NCI-H526 treated with DMSO at 0.1 percent for 48 hours (cell line): ENCODE data around the gene PKD2.

Experiments
- DNase-seq: peaks from one replicate; lab custom pipeline; 2025; lab: John Stamatoyannopoulos, UW

Gene PKD2

GRCh38 chr4:88027611-88028608 lies 20.5 kb downstream of the PKD2 start:
- no peak for DNase-seq

- DNase-seq = no peak
Observed at GRCh38 chr4:88028946-88029345, 21.5 kb downstream of the PKD2 start.

DNA sequence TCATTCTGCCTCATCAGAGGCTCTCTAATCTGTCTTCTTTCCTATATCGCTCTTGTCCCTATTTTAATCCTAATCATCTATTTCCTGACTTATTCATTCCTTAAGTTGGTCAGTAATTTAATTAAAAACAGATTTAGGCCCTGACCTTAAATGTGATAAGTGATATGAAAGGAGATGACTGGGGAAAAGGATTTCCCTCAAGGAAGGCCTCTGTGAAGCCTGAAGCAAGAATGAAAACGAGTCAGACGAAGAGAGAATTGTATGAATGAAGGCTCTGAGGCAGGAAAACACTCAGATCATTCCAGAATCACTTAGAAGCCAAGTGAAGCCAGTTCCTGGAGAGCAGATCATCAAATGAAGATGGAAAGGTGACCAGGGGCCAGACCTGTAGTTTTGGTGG lies 22.1 kb downstream of the PKD2 start:
- DNase-seq = no peak

DNA sequence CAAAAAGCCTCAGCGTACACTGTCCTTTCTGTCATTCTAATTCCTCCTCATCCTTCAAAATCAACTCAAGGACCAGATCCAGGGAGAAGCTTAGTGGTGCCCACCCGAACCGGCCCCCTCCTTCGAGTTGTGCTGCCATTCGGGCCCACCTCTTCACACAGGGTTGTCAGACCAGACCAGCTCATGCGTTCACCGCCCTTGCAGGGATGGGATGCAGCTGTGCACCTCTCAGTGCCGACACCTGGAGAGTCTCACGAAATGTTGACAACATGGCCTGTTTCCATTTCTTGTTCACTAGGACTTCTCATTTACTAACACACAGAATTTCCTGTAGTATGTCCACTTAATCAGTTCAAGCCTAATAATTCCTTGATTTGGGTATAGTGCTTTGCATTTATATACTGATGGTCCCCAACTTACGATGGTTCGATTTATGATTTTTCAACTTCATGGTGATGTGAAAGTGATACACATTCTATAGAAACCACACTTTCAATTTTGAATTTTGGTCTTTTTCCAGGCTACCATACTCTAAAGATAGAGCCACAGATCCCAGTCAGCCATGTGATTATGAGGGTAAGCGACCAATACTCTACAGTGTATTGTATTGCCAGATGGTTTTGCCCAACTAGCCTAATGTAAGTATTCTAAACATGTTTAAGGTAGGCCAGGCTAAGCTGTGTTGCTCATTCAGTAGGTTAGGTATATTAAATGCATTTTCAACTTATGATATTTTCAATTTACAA lies 23.3 kb downstream of the PKD2 start:
- no peak for DNase-seq

GRCh38 chr4:88033309-88033708 lies 25.9 kb downstream of the PKD2 start:
- peak; percentile 2 for DNase-seq

GRCh38 chr4:88035292-88035691 lies 27.9 kb downstream of the PKD2 start:
- DNase-seq = no peak

DNA sequence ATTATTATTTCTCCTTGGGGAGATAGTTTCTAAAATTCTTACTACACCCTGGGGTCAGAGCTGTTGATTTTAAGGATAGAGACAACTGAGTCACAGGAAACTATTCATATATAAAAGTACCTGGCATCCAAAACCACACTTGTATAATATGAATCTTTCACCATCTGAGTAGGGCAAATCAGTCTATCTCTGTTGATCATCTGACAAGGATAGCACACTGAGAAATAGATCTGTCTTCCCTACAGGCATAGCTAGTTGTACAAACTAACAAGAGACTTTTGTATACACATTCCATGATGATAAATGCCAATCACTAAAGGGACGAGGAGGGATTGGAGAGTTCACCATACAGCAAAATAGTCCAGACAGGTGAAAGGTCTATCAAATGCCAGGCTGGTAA lies 30.0 kb downstream of the PKD2 start:
- no peak for DNase-seq

GRCh38 chr4:88037936-88038335 lies 30.5 kb downstream of the PKD2 start:
- no peak for DNase-seq

GRCh38 chr4:88040707-88041106 lies 33.3 kb downstream of the PKD2 start:
- no peak for DNase-seq

DNA sequence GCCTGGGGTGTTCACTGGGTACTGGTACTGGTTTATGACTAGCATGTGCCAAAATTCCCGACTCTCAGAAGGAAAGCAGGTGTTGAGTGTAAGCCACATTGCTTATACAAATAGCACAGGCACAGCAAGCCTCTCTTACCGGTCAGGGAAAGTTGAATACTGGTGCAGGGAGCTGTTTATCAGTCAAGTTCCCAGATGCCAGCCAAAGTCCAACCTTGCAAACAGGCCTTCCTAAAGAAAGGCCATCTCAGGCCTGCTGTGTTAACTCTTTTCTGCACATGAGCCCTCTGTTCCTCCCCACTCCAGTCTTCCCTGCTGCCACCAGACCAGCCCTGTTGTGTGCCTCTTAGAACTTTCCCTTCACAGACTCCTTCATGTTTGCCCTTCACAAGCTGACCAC lies 34.2 kb downstream of the PKD2 start:
- DNase-seq = no peak

- DNase-seq = no peak
Observed at GRCh38 chr4:88043001-88043400, 35.6 kb downstream of the PKD2 start.

DNA sequence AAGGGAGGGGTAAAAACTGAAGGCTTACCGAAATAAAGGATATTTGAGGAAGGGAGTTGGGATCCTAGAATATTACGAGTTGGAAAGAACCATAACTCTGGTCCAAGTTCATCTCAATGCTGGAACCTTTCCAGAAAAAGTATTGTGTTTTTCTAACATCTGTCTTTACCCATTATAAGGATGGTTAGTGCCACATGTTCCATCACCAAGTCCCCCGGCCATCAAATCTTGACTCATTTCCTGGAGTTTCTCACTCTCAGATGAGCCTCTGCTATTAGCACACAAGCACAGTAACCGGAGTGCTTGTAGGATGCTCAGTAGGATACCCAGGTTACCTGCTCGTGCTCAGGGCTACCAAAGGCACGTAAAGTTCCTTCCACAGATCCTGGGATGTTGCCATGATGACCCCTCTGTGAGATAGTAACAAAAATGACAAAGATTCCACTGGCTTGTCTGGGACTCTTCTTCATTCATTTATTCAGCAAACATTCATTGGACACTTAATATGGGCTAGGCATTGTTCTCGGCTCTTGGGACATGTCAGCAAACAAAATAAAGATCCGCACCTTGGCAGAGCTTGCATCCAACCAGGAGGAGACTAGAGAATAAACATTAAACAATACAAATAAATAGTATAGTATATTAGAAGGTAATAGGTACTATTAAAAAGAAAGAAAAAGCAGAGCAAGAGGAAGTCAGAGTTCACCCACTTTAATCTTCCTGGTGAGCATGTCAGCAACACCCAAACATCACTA lies 36.3 kb downstream of the PKD2 start:
- no peak for DNase-seq

DNA sequence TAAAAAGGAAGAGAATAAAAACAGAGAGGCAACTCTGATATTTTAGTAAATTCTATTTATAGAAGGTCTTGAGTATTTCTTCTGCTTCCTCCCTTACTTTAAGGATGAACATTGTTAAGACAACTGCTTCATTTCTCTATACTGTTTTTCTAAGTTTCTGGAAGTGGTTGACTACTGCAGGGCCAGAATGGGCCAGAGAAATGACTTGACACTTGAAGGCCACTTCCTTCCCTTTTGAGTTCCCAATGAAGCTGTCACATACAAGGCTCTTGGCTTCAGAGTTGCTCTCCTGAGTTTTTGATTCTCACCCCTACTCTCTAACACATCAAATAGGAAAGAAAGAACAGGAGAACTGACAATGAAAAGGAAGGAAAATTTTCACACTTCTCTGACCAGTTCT lies 37.6 kb downstream of the PKD2 start:
- no peak for DNase-seq

DNA sequence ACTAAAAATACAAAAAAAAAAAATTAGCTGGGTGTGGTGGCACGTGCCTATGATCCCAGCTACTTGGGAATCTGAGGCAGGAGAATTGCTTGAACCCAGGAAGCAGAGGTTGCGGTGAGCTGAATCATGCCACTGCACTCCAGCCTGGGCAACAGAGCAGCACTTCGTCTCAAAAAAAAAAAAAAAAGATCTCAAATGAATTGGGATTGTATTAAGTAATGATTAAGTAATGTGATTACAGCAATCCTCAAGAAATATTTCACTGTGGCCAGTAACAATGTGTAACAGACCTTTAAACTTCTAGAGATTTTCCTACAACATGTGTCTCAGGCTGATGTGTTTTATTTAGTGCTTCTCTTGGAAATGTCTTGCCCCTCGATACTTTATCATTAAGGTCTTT lies 46.8 kb downstream of the PKD2 start:
- no peak for DNase-seq

GRCh38 chr4:88054901-88055300 lies 47.5 kb downstream of the PKD2 start:
- no peak for DNase-seq

- no peak for DNase-seq
Observed at GRCh38 chr4:88058295-88058694, 50.9 kb downstream of the PKD2 start.

DNA sequence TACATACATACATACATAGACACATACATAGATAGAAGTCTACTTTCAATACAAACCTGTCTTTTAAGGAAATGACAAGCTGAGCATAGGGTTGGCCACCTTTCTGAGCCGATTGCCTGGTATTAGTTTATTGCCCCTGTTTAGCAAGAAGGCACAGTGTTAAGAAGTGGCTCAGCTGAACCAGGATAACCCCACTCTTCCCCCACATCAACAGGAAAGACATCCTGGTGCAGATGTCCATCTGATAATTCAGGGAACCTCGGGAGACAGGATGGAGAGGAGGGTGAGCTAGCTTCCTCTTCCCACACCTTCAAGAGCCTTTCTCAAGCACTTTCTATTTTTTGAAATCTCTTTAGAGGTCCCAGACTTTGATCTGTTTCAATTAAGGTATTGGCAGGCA lies 52.3 kb downstream of the PKD2 start:
- DNase-seq = no peak

DNA sequence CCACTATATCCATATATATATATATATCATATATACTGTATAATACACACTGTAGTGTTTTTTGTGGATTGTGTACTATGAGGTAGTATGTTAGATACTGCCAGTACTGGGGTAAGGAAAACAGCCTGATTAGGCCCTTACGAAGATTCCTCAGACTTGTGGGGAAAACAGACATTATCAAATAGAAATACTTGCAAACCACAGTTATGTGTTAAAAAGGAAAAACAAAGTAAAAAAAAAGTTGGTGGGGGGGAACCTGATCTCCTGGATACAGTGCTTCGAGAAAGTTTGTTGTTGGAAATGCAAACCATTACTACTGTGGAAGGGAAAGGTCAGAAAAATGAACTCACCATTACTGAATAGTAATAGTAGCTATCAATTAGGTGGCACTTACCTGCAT lies 53.0 kb downstream of the PKD2 start:
- DNase-seq = no peak

- DNase-seq = no peak
Observed at GRCh38 chr4:88062311-88062710, 54.9 kb downstream of the PKD2 start.

GRCh38 chr4:88062843-88063242 lies 55.4 kb downstream of the PKD2 start:
- DNase-seq = no peak

GRCh38 chr4:88063634-88064296 lies 56.3 kb downstream of the PKD2 start:
- no peak for DNase-seq

DNA sequence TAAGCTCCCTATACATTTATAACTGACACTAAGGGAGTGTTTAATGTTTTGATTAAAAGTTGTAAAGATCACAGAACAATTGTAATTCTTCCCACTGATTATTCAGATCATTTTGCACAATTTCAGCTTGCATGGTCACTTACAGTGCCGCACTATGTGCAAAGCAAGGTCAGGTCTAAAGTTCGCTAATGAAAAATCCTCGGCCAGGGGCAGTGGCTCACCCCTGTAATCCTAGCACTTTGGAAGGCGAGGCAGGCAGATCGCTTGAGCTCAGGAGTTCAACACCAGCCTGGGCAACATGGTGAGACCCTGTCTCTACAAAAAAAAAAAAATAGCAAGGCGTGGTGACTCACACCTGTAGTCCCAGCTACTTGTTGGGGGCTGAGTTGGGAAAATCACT lies 57.0 kb downstream of the PKD2 start:
- no peak for DNase-seq
